Ectodermal cell (in vitro differentiated cells): ENCODE data around the gene ZCCHC3.

Experiments
- H3K27ac ChIP-seq: 2 replicates; pipeline ENCODE4 v1.7.0; 2013; ENCODE audit warnings: mild to moderate bottlenecking, low read depth, low read length; ENCODE audit not compliant: insufficient read depth, poor library complexity, severe bottlenecking
- H3K27me3 ChIP-seq: 2 replicates; pipeline ENCODE4 v1.7.0; 2013; ENCODE audit warnings: mild to moderate bottlenecking, low read length; ENCODE audit not compliant: insufficient read depth, control insufficient read depth, poor library complexity, severe bottlenecking
- H3K36me3 ChIP-seq: one replicate; pipeline ENCODE4 v1.7.0; 2013; ENCODE audit warnings: low read length; ENCODE audit not compliant: control insufficient read depth, insufficient read depth
- H3K4me1 ChIP-seq: one replicate; pipeline ENCODE4 v1.7.0; 2013; ENCODE audit warnings: low read length; ENCODE audit not compliant: control insufficient read depth, insufficient read depth
- H3K4me3 ChIP-seq: 2 replicates; pipeline ENCODE4 v1.7.0; 2013; ENCODE audit warnings: low read depth, low read length, control low read depth; ENCODE audit not compliant: insufficient read depth
- H3K9me3 ChIP-seq: 2 replicates; pipeline ENCODE4 v1.7.0; 2013; ENCODE audit warnings: mild to moderate bottlenecking, low read length, moderate library complexity; ENCODE audit not compliant: control insufficient read depth
- WGBS, 2 experiments: methylation state at CpG; one replicate each; pipeline ENCODE4 v1.1.7; 2013; ENCODE audit warnings: missing lambda C conversion rate in 2 of 2; 5-methylcytosine and 5-hydroxymethylcytosine counted together

The ZCCHC3 gene

GRCh38 chr20:346033-346639 lies 48.8 kb downstream of the ZCCHC3 start:
- H3K36me3 ChIP-seq, result no peaks in the 10 kb centered on the region

GRCh38 chr20:346640-347316 lies 49.4 kb downstream of the ZCCHC3 start, which contains the start of gene NRSN2:
Gene NRSN2, plus strand, starts transcription at chr20:347111. Its CDS starts 2,533 bp downstream, at chr20:349644.
- H3K36me3 ChIP-seq, result no peaks in the 10 kb centered on the region
- peaks cover 9% of the 10 kb centered on the region for H3K4me1 ChIP-seq
- peak within 1 kb of the TSS; percentile 77 for H3K27ac ChIP-seq
- H3K4me3 ChIP-seq, result peak within 1 kb of the TSS; percentile 78
- H3K27me3 ChIP-seq, result peaks cover 3% of the 10 kb centered on the region
- WGBS, 2 experiments, result 0 to 1% methylated on average over 50 of the region's 50 CpGs
- no peaks in the 10 kb centered on the region for H3K9me3 ChIP-seq

More at GRCh38 chr20:346033-346639, 48.8 kb downstream of the ZCCHC3 start:
- Histone ChIP-seq H3K27me3 (peaks cover 3% of the 10 kb centered on the region), H3K27ac (no peak overlapping the region), H3K9me3 (no peaks in the 10 kb centered on the region), H3K4me3 (peak overlapping the region; percentile 78), H3K4me1 (peaks cover 9% of the 10 kb centered on the region)
- 67 to 68% methylated on average over 9 of the region's 9 CpGs for WGBS, 2 experiments

- H3K36me3 ChIP-seq, result no peaks in the 10 kb centered on the region
- WGBS, 2 experiments, result 0% methylated on average over 17 to 19 of the region's 19 CpGs
- peak overlapping the region; percentile 77 for H3K27ac ChIP-seq
Observed at GRCh38 chr20:347317-347639, 49.9 kb downstream of the ZCCHC3 start.

GRCh38 chr20:347640-348484 lies 50.5 kb downstream of the ZCCHC3 start:
- H3K4me3 ChIP-seq, result peak overlapping the region; percentile 78
- 0% methylated on average over 57 to 61 of the region's 61 CpGs for WGBS, 2 experiments
- H3K36me3 ChIP-seq, result no peaks in the 10 kb centered on the region
- H3K4me1 ChIP-seq, result peaks cover 9% of the 10 kb centered on the region
- peak overlapping the region; percentile 59 for H3K27ac ChIP-seq
- H3K9me3 ChIP-seq, result no peaks in the 10 kb centered on the region
- peaks cover 3% of the 10 kb centered on the region for H3K27me3 ChIP-seq

More at GRCh38 chr20:347317-347639, 49.9 kb downstream of the ZCCHC3 start:
- H3K4me1 ChIP-seq, result peaks cover 9% of the 10 kb centered on the region
- H3K9me3 ChIP-seq, result no peaks in the 10 kb centered on the region
- H3K27me3 ChIP-seq, result peaks cover 3% of the 10 kb centered on the region
- H3K4me3 ChIP-seq, result peak overlapping the region; percentile 78

GRCh38 chr20:348972-349841 lies 51.8 kb downstream of the ZCCHC3 start:
- H3K4me1 ChIP-seq, result peaks cover 9% of the 10 kb centered on the region
- H3K4me3 ChIP-seq, result no peak overlapping the region
- H3K27me3 ChIP-seq, result peaks cover 3% of the 10 kb centered on the region
- no peaks in the 10 kb centered on the region for H3K9me3 ChIP-seq
- WGBS, 2 experiments, result 91 to 95% methylated on average over 18 of the region's 19 CpGs
- no peaks in the 10 kb centered on the region for H3K36me3 ChIP-seq
- no peak overlapping the region for H3K27ac ChIP-seq
